ENCODE data around the gene CDO1.

Gene CDO1

DNA sequence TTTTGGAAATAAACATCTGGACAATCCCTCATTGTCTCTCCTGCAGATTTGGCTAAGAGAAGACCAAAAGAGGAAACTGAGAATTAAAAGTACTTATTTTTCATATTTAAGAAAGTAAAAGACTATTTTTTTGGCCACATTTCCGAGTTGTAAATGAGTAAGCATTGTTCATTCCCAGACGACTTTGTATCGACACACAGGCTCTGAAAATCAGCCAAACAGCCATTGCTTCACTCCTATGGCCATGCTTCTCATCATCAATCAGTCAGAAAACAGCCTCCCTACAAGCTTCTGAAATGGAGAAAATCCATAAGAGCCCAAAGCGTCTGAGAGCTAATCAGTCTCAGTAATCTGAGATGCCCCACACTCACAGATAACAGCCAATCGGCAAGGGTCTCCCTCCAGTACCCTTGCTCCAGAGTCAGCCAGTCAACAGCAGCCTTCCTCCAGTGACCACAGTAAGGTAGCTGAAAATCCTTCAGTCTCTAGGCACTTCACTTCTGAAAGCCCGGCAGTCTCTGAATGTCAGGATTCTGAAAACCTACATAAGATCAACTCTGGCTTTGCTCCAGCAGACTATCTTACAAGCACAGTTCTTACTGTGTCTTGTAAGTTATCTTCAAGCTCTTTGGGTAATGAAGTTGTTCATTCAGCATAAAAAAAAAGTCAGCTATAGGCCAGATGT, 30.9 kb downstream of the CDO1 start:
- DNase-seq, result no peak

DNA sequence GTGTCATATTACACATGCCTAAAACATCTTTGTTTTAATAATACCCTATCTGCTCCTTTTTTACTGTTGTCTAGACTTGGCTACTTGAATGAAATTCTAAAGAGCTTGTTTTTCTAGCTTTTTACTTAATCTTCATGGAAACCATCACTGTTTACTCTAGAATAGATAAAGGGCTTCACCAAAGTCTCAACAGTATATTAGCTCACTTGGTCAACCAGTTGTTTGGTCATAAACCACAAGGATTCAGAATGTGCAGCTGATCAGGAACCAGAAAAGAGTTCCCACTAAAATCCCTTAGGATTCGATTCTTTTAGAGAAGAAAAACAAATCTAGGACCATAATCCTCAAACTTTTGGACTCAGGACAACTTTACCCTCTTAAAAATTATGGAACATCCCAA, 38.0 kb downstream of the CDO1 start:
- no peak for DNase-seq

DNA sequence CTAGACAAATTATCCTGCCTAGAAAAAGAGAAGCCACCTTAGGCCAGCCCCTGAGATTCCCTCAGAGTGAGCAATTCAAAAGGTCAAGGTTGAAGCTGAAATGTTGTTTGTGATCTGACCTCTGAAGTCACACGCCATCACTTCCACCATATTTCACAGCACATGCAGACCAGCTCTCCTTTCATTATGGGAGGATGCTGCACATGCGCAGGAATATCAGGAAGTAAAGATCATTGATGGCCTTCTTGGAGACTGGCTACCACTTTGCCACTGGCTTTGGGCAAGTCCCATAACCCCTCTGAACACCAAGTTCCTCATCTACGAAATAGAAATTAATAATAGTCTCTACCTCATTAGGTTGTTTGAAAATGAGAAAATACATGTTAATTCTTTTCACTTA, 39.5 kb downstream of the CDO1 start:
- DNase-seq, result no peak

DNA sequence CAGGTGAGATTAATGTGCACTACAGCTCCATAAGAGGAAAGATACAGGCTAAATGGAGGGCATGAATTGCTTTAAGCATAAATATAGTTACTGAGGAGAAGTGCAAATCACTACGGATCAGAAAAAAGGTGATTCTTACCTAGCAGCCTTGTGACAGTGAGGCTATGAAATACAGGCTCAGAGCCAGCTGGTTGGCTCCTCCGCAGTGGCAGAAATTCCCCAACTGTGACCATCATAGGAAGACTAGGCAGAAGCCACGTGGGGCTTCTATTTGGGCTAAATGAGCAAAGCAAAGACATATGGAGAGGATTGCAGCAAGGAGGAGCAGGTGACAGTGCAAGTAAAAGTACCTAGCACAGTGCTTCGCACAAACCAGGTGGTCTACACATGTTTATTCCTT, 40.5 kb downstream of the CDO1 start:
- DNase-seq, result no peak

DNA sequence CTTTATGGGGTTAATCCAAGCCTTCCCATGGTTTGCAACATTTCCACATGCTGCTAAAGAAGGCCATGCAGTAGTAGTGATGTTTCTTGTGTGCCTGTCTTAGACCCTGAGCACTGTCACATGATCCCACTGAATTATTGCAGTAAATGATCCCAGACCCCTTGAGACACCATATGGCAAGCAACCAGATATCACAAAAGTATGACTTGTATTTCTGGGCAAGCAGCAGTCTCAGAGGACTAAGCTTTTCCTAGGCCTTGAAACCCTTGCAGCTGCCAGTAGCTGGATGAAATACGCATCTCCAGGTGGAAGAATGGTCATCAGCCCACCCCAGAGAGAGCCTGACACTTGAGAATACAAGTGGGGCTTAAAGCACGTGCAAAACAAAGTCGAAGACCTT, 41.8 kb downstream of the CDO1 start:
- no peak for DNase-seq

DNA sequence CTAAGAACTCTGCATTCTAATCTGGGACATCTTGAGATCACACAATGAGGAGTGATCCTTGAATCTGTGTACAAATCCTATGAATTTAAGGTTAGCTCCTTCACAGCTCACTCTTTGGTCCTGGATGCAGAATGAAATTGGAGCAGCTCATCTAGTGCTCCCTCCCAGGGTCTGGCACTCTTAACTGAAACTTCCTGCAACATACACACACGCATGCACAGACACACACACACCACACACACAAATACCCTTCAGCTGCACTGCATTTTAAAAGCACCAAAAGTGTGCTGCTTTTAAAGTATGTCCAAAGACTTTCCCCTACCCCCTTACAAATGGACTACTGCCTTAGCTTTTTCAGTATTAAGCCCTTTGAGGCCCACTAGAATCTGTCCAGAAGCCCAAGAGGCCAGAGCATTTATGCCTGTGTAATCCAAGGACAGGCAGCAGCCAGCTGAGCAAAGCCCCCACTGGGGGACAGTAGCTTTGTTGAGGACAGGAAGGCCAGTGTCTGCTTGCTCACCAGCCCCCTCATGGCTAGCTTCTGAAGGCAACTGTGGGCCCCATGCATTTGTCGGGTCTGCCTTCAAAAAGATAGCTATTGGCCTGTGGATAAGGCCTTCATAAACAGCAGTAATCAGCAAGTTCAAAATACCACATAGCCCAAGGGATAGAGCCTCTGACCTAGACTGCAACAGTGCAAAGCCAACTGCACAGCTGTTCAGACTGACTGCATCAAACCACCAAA, 43.6 kb downstream of the CDO1 start:
- no peak for DNase-seq

DNA sequence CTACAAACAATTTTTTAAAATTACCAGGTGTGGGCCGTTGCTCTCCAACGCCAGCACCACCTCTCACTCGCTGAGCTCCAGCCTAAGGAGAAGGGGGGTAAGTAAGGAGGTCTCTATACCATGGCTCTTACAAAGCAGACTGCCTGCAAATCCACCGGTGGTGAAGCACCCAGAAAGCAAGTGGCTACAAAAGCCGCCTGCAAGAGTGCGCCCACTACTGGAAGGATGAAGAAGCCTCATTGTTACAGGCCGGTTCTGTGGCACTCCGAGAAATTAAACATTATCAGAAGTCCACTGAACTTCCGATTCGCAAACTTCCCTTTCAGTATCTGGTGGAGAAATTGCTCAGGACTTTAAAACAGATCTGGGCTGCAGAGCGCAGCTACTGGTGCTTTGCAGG, 46.0 kb downstream of the CDO1 start:
- DNase-seq, result peak; percentile 11

DNA sequence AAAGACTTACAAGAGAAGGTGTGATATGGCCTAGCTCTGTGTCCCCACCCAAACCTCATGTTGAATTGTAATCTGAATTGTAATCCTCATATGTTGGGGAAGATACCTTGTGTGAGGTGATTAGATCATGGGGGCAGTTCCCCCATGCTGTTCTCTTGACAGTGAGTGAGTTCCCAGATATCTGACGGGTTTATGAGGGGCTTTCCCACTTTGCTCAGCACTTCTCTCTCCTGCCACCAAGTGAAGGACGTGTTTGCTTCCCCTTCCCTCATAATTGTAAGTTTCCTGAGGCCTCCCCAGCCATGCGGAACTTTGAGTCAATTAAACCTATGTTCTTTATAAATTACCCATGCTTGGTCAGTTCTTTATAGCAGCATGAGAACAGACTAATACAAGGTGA, 49.0 kb downstream of the CDO1 start:
- DNase-seq, result no peak

DNA sequence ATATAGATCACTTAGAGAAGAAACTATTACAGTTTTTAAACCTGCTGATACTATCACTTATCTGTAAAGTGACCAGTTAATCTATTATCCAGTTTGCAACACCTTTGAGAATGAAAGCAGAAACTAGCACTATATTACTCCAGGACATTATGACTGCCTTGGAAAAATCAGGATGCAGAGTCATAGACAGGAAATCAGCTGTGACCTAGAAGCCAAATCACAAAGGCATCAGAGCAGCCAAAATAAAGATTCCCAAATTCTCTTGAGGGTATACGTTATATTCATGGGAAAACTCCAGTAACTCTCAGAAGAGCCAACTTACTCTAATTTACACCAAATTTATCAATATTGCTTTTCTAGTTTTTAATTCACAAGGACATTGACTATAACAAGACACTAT, 49.9 kb downstream of the CDO1 start:
- no peak for DNase-seq

DNA sequence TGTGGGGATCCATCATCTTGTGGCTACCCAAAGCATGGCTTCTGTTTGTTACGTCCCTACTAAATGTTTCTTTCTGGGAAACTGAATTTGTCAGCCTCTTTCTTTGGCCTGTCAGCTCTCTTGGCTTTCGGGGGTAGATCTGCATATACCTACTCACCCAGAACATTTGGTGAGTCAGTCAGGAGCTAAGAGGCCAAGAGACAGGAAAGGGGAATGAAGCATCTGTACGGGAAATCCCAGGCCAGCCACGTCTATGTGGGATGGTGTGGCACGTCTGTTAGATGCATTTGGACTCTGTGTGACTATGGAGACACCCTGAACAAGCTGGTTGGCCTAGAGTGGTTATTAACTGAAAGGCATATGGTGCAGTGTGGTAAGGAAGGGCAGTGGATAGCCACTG, 58.1 kb downstream of the CDO1 start:
- no peak for DNase-seq

DNA sequence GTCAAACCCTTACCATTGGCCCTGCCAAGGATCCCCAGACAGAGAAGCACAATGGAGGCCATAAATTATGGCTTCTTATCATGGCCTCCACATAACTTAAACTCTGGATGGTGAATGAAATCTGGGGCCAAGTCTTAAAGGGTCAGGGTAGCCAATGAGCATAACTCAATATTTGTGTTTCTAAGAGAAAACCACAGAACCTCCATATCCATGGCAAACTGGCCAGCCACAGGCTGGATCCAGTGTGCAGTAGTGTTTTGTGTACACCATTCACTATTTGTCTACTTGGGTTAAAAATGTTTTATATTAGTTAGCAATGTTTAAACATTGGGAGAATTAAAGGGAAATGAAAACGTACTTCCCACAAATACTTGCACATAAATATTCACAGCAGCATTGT, 60.8 kb downstream of the CDO1 start:
- no peak for DNase-seq
